ENCODE results near the gene CD22. TPM values are rescaled to one million over a fixed set of nuclear protein-coding genes. Genes with fewer than 3 reads are reported as not detected.
A peak's percentile ranks its signal among the peaks of the same experiment; 100 is the strongest.

Gene CD22
- total and polyA plus RNA-seq, 2 of the 13 experiments (the other 11 are each of a cell fraction or from before 2014, with no cell fraction given) = 0.71 to 1.7 TPM

- TF ChIP-seq, protein P1, sequence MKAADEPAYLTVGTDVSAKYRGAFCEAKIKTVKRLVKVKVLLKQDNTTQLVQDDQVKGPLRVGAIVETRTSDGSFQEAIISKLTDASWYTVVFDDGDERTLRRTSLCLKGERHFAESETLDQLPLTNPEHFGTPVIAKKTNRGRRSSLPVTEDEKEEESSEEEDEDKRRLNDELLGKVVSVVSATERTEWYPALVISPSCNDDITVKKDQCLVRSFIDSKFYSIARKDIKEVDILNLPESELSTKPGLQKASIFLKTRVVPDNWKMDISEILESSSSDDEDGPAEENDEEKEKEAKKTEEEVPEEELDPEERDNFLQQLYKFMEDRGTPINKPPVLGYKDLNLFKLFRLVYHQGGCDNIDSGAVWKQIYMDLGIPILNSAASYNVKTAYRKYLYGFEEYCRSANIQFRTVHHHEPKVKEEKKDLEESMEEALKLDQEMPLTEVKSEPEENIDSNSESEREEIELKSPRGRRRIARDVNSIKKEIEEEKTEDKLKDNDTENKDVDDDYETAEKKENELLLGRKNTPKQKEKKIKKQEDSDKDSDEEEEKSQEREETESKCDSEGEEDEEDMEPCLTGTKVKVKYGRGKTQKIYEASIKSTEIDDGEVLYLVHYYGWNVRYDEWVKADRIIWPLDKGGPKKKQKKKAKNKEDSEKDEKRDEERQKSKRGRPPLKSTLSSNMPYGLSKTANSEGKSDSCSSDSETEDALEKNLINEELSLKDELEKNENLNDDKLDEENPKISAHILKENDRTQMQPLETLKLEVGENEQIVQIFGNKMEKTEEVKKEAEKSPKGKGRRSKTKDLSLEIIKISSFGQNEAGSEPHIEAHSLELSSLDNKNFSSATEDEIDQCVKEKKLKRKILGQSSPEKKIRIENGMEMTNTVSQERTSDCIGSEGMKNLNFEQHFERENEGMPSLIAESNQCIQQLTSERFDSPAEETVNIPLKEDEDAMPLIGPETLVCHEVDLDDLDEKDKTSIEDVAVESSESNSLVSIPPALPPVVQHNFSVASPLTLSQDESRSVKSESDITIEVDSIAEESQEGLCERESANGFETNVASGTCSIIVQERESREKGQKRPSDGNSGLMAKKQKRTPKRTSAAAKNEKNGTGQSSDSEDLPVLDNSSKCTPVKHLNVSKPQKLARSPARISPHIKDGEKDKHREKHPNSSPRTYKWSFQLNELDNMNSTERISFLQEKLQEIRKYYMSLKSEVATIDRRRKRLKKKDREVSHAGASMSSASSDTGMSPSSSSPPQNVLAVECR (CRISPR knock-in tag; IDR thresholded peaks at IDR 0.05; ENCODE audit: borderline replicate concordance) = no peak
- TF ChIP-seq TRIM24 (CRISPR knock-in tag; IDR thresholded peaks at IDR 0.05) (no peak), ZNF503 (CRISPR knock-in tag; IDR thresholded peaks at IDR 0.05) (peak; percentile 64; the same call in 1 of the 2 replicates), ZNF224 (CRISPR knock-in tag; IDR thresholded peaks at IDR 0.05) (no peak), CTCF (CRISPR knock-in tag; IDR thresholded peaks at IDR 0.05) (no peak), IKZF1 (IDR thresholded peaks at IDR 0.05) (no peak), ZNF274 (CRISPR knock-in tag; IDR thresholded peaks at IDR 0.05) (no peak), TOPORS (CRISPR knock-in tag; IDR thresholded peaks at IDR 0.05) (no peak), ZMYM4 (CRISPR knock-in tag; IDR thresholded peaks at IDR 0.05) (peak; percentile 44; the same call in 1 of the 2 replicates), ZNF121 (CRISPR knock-in tag; IDR thresholded peaks at IDR 0.05) (no peak), ZNF75D (CRISPR knock-in tag; IDR thresholded peaks at IDR 0.05; ENCODE audit: borderline replicate concordance) (no peak), FOXO1 (CRISPR knock-in tag; IDR thresholded peaks at IDR 0.05) (no peak; the same call in 1 of the 2 replicates), RORA (CRISPR knock-in tag; IDR thresholded peaks at IDR 0.05) (no peak), ZNF253 (CRISPR knock-in tag; IDR thresholded peaks at IDR 0.05; ENCODE audit: borderline replicate concordance) (no peak), MTA1 (CRISPR knock-in tag; IDR thresholded peaks at IDR 0.05; ENCODE audit: borderline replicate concordance) (peak; percentile 39; the same call in 1 of the 2 replicates), SETDB1 (CRISPR knock-in tag; IDR thresholded peaks at IDR 0.05; ENCODE audit: borderline replicate concordance) (no peak), SNRNP70 (IDR thresholded peaks at IDR 0.05; ENCODE audit: low read depth, low read length) (no peak), ATF2 (CRISPR knock-in tag; IDR thresholded peaks at IDR 0.05) (no peak), JUNB (CRISPR knock-in tag; IDR thresholded peaks at IDR 0.05; ENCODE audit: borderline replicate concordance) (no peak)
Measured at GRCh38 chr19:35389192-35389861, 60.3 kb downstream of the CD22 start (continued).

Measured in HepG2 (cell line).